Tibial nerve (tissue), 4 donors: Measurements from ENCODE around the gene TRMT1. TPM values are rescaled to one million over a fixed set of nuclear protein-coding genes. Genes with fewer than 3 reads are reported as not detected.

Experiments used
- DNase-seq, 2 donors: peaks; one replicate each; pipeline ENCODE4 v3.0.0-alpha.2; 2019; ENCODE audit warnings: low spot score in 2 of 2
- H3K27ac ChIP-seq, 4 donors: fragments of 200-600 bp; sonication (generic) in 3 of 4; one replicate each; pipeline ENCODE4 v1.5.1; 2017 to 2019; ENCODE audit warnings: mild to moderate bottlenecking in 1 of 4
- H3K27me3 ChIP-seq, 2 donors: fragments of 200-600 bp; sonication (generic) in 1 of 2; one replicate each; pipeline versions ENCODE4 v1.5.1 to v1.6.0; 2017 to 2019
- H3K36me3 ChIP-seq, 3 donors: fragments of 200-600 bp; sonication (generic); one replicate each; pipeline ENCODE4 v1.5.1; 2018 to 2019
- H3K4me1 ChIP-seq, 4 donors: fragments of 200-600 bp; sonication (generic) in 3 of 4; one replicate each; pipeline ENCODE4 v1.5.1; 2017 to 2019
- H3K4me3 ChIP-seq, 4 donors: fragments of 200-600 bp; sonication (generic) in 3 of 4; one replicate each; pipeline ENCODE4 v1.5.1; 2017 to 2019; ENCODE audit warnings: mild to moderate bottlenecking in 1 of 4, moderate library complexity in 1 of 4
- H3K9me3 ChIP-seq, 4 donors: fragments of 200-600 bp; sonication (generic) in 3 of 4; one replicate each; pipeline ENCODE4 v1.5.1; 2017 to 2019
- CTCF ChIP-seq, 5 experiments: fragments of 200-600 bp in 3 of 5; fragments of 450-650 bp in 2 of 5; sonication (generic) in 3 of 5; IDR thresholded peaks; one replicate each; pipeline ENCODE4 v1.5.1; 2016 to 2019; ENCODE audit warnings: antibody characterized with exemption in 5 of 5, mild to moderate bottlenecking in 3 of 5, moderate library complexity in 2 of 5
- EP300 ChIP-seq, 2 donors: sonication (generic); formaldehyde crosslinking; IDR thresholded peaks; one replicate each; pipeline ENCODE4 v1.6.1; 2017; ENCODE audit warnings: antibody characterized with exemption in 2 of 2, mild to moderate bottlenecking in 1 of 2
- POLR2A ChIP-seq, 2 donors: fragments of 450-650 bp; IDR thresholded peaks; one replicate each; pipeline ENCODE4 v1.6.1; 2017; ENCODE audit warnings: antibody characterized with exemption in 2 of 2, mild to moderate bottlenecking in 2 of 2, moderate library complexity in 2 of 2
- WGBS, 2 donors: methylation state at CpG; one replicate each; pipeline ENCODE4 v1.1.5; 2018; 5-methylcytosine and 5-hydroxymethylcytosine counted together
- total RNA-seq, 4 donors: library from RNA; depleted of rRNA; stranded (reverse); fragments of >200 nt; gene quantifications; one replicate each; pipeline ENCODE4 v1.1.0, GENCODE V29; 2016

The TRMT1 gene
- total RNA-seq, 4 donors from 2014 or later: 38.4 to 92.7 (median 49.2) TPM

- Histone ChIP-seq H3K9me3 (no peaks in the 10 kb centered on the region), H3K4me1 (peaks cover 0 to 64% (median 30%) of the 10 kb centered on the region in 4 donors), H3K27ac (peak overlapping the region in 1 of 4 donors; percentile 17), H3K27me3 (no peaks in the 10 kb centered on the region), H3K4me3 (no peak overlapping the region), H3K36me3 (peaks cover 0 to 60% (median 0%) of the 10 kb centered on the region in 3 donors)
- 85 to 88% methylated on average over 37 of the region's 37 CpGs for WGBS, 2 donors
- no peak for TF ChIP-seq EP300 (IDR thresholded peaks at IDR 0.05)
- TF ChIP-seq POLR2A (IDR thresholded peaks at IDR 0.05): no peak
- no peak for TF ChIP-seq CTCF (IDR thresholded peaks at IDR 0.05)
- DNase-seq: no peak
Measured at GRCh38 chr19:13087795-13088537, 28.6 kb downstream of the TRMT1 start.

- no peak overlapping the region for H3K27ac ChIP-seq
- WGBS, 2 donors: 79 to 88% methylated on average over 10 to 12 of the region's 12 CpGs
- no peak for TF ChIP-seq POLR2A (IDR thresholded peaks at IDR 0.05)
- H3K4me3 ChIP-seq: no peak overlapping the region
- no peaks in the 10 kb centered on the region for H3K9me3 ChIP-seq
- no peaks in the 10 kb centered on the region for H3K27me3 ChIP-seq
- peaks cover 0 to 61% (median 0%) of the 10 kb centered on the region in 3 donors for H3K36me3 ChIP-seq
- peaks cover 0 to 64% (median 26%) of the 10 kb centered on the region in 4 donors for H3K4me1 ChIP-seq
- DNase-seq: no peak
Measured at GRCh38 chr19:13087295-13087694, 29.2 kb downstream of the TRMT1 start.

- Histone ChIP-seq H3K9me3 (no peaks in the 10 kb centered on the region), H3K4me1 (peaks cover 0 to 64% (median 25%) of the 10 kb centered on the region in 4 donors), H3K4me3 (no peak overlapping the region), H3K27me3 (no peaks in the 10 kb centered on the region), H3K27ac (peak overlapping the region in 1 of 4 donors; percentile 46), H3K36me3 (peaks cover 0 to 70% (median 0%) of the 10 kb centered on the region in 3 donors)
- WGBS, 2 donors: 46% methylated on average over 2 of the region's 2 CpGs; no CpG with 5 or more reads in 1 of the 2 donors
- no peak for DNase-seq
- TF ChIP-seq CTCF (IDR thresholded peaks at IDR 0.05): no peak
- TF ChIP-seq POLR2A (IDR thresholded peaks at IDR 0.05): no peak
- no peak for TF ChIP-seq EP300 (IDR thresholded peaks at IDR 0.05)
Measured at GRCh38 chr19:13086341-13086740, 30.2 kb downstream of the TRMT1 start.

- Histone ChIP-seq H3K9me3 (no peaks in the 10 kb centered on the region), H3K4me3 (no peak overlapping the region), H3K27me3 (no peaks in the 10 kb centered on the region), H3K36me3 (peaks cover 0 to 70% (median 0%) of the 10 kb centered on the region in 3 donors), H3K27ac (peak overlapping the region in 1 of 4 donors; percentile 46), H3K4me1 (peaks cover 0 to 58% (median 22%) of the 10 kb centered on the region in 4 donors)
- TF ChIP-seq POLR2A (IDR thresholded peaks at IDR 0.05): no peak
- no peak for TF ChIP-seq CTCF (IDR thresholded peaks at IDR 0.05)
- TF ChIP-seq EP300 (IDR thresholded peaks at IDR 0.05): no peak
- 27 to 29% methylated on average over 7 of the region's 7 CpGs for WGBS, 2 donors
- no peak for DNase-seq
Measured at GRCh38 chr19:13085666-13086065, 30.9 kb downstream of the TRMT1 start.

GRCh38 chr19:13083627-13084026, 32.9 kb downstream of the TRMT1 start:
- WGBS, 2 donors: 79 to 87% methylated on average over 9 of the region's 9 CpGs
- Histone ChIP-seq H3K4me1 (peaks cover 0 to 55% (median 22%) of the 10 kb centered on the region in 4 donors), H3K36me3 (peaks cover 0 to 74% (median 0%) of the 10 kb centered on the region in 3 donors), H3K27me3 (no peaks in the 10 kb centered on the region), H3K9me3 (no peaks in the 10 kb centered on the region), H3K27ac (peak overlapping the region in 2 of 4 donors; percentile 74 to 77), H3K4me3 (no peak overlapping the region)
- TF ChIP-seq EP300 (IDR thresholded peaks at IDR 0.05) (no peak), POLR2A (IDR thresholded peaks at IDR 0.05) (no peak)
- no peak for DNase-seq

GRCh38 chr19:13083008-13083404, 33.5 kb downstream of the TRMT1 start:
- 54 to 60% methylated on average over 4 to 7 of the region's 7 CpGs for WGBS, 2 donors
- Histone ChIP-seq H3K36me3 (peaks cover 0 to 70% (median 0%) of the 10 kb centered on the region in 3 donors), H3K4me1 (peaks cover 0 to 61% (median 26%) of the 10 kb centered on the region in 4 donors)

More at GRCh38 chr19:13083008-13083404, 33.5 kb downstream of the TRMT1 start:
- Histone ChIP-seq H3K27ac (peak overlapping the region in 3 of 4 donors; percentile 45 to 77 (median 74)), H3K9me3 (no peaks in the 10 kb centered on the region), H3K4me3 (no peak overlapping the region), H3K27me3 (no peaks in the 10 kb centered on the region)
- TF ChIP-seq EP300 (IDR thresholded peaks at IDR 0.05) (no peak), CTCF (IDR thresholded peaks at IDR 0.05) (no peak), POLR2A (IDR thresholded peaks at IDR 0.05) (no peak)
- no peak for DNase-seq
